ENCODE results near the gene ITGA6.

Gene ITGA6

DNA sequence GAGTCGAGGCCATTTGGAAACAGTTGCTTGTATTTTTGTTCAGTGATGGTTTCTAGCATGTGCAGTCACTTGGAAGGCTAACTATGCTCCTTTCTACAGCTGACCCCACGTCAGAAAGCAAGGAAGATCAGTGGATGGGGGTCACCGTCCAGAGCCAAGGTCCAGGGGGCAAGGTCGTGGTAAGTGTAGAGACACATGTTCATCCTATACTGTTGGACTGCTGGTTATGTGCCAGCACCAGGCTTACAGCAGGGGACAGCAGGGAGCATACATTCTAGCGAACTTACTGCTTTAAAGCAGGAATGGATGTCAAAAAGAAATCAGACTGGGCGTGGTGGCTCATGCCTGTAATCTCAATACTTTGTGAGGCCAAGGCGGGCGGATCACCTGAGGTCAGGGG, 40.0 kb downstream of the ITGA6 start:
- DNase-seq: peak; percentile 53

DNA sequence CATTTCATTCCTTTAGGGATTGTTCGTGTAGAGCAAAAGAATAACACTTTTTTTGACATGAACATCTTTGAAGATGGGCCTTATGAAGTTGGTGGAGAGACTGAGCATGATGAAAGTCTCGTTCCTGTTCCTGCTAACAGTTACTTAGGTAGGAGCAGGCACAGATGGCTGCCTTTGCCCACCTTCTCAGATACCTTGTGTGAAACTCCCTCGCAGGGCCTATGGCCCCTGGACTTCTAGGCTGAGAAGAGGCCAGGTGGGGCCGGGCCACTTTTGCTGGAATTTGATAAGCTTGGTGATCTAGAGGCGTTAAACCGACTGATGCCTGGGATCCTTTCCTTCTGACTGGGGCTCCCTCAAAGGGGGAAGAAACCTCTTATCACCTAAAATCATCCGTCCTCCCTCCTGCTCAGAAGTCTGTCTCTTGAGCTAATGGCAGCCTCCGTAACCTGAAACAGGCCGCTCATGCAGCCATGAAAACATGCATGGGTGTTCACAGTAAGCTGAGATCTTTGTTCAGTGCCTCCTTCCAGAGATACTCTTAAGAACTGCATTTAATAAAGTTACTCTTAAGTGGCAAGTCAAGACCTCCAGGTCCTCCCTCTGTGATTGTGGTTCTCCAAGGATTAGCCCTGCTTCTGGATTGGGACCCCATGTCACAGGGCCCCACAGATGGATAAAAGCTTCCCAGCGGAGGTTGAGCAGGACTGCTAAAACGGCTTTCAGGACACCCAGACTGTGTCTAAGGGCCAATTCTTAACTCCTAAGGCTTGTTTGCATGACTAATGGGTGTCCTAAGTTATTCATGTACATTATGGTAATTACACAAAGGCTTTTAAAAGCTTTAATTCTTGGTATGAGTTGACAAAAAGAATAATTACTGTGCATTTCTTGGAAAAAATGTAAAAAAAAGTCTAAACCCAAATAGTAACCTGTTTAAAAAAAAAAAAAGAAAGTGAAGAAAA, 43.9 kb downstream of the ITGA6 start:
- DNase-seq: no peak

DNA sequence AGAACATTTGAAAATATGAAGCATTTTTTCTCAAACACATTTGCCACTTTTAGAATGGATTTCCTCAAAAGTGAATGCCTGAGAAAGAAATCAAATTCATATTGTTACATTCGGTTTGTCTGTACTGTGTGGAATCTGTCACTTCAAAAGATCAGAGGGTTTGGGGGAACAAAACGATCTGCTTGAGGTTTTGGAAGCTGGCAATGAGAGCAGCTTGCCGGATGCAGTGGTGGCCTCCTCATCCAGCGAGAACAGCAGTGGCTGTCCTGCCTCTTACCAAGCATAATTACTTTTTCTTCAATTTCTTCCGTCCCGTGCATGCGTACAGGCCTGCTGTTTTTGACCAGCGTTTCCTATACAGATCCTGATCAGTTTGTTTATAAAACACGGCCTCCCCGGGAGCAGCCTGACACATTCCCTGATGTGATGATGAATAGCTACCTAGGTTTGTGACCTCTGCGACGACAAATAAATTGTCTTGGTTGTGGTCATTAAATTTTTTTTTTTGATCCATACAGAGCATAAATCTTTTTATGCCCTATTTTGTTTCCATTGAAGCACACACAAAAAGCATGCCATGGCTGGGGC, 45.2 kb downstream of the ITGA6 start:
- no peak for DNase-seq

DNA sequence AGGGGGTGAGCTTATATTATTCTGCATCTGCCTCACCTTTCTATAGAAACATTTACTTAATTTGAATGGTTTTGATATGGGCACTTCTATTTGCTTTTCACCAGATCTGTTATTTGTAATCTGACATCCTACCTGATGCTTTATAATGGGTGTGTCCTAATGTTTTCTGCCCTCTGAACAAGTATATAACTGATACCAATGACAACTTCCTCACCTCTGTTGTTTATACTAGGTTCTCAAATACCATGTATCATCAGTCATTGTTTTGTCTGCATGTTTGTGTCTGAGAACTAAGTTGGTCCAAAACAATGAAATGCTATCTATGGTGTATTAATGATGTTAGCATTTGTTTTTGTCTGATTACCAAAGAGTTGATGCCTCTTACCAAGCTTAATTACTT, 45.8 kb downstream of the ITGA6 start:
- DNase-seq: no peak

DNA sequence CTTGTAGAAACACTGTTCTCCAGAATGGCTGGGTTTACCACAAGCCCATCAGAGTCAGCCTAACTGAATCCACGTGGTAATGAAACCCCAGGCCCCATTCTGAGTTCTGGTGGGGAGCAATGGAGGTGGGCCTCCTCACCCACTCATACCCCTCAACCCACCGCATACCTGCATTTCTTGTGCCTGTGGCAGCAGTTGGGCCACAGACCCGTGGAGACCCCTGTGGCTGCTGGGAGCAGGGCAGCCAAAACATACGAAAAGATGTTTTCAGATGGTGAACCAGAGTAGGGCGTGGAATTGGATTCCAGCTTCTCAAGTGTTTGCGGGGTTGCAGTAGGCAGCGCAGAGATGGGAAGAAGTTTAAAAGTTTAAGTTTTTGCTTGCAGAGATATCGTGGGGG, 51.0 kb downstream of the ITGA6 start:
- DNase-seq: no peak

DNA sequence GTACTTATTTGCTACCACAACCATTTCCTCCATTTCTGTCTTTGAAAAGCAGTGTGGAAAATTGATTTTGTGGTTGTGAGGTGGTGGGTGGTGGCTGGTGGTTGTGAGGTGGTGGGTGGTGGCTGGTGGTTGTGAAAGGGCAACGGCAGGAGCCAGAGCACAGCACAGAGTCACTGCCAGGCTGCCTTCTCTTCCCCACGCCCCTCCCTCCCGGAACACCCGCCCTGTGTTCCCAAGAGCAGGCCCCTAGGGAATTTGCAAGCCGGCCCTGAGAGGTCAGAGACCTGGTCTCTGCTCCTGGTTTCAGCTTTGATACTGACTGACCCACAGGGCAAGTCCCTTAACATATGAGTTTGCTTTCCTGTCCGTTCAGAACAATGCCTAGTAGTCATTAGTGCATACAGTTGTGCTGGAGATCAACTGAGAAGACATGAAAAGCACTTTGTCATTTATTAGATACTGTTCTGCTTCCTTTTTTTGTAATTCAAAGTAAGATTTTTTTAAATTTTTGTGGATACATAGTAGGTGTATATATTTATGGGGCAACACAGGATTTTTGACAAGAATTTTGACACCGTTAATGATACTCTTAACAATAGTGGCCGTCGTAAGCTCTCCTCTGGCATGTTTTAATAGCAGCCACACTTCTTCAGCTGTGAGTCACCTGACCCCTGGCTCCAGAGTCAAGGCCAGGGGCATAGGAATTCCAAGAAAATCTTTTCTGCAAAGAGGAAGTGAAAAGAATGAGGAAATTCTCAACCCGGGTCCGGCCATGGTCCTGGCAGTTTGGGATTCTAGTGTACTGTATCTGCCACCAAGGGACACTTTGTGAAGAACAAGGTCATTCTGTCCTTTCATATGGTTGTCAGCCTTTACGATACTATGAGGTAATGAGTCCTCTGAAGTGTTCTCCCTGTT, 53.2 kb downstream of the ITGA6 start:
- DNase-seq: no peak

DNA sequence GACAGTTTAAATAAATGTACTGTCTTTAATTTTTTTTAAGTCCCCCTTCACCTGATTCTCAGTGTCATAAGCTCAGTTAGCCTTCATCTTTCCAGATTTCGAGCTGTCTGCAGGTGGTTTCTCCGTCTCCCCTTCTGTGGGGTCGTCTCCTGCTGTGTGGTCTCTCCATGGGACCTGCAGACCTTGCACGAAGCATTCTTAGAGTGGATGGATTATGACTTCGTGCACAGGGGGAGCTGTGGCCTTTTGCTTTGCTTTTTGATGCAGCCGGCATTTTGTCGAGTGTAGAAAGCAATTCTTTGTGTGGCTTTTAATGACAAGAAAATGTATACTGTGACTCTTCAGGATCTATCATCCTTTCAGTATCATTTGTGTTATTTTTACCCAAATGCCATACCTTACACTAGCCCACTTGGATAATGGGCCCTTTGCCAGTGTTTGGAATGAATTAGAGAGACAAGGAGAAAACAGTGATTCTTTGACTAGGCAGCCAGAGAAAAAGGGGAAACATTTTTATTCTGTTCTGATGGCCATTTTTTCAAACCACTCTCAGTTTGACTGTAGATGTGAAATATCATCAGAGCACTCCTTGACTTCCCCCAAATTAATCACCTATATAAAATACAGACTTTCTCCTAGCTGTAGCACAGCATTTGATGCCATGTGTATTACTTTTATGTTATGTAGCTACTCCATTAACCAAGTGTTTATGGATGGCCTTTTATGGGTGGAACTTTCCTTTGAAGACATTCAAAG, 54.3 kb downstream of the ITGA6 start:
- DNase-seq: no peak

DNA sequence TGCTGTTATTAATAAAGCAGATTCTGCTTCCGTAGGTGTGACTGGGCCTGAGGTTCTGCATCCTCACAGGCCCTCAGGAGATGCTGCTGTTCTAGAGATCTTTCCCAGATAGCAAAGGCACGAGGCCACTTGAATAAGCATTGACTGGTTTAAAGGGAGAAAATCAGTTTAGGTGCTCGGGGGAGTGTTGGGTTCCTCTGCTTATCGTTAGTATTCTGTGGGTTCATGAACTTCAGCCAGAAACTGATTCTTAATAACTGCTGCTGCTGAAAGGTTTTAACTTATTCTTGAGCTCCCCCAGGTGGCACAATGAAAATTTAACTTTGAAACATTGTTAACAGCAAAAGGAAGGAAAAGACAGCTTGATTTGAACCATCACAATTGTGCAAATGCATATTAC, 56.9 kb downstream of the ITGA6 start:
- DNase-seq: peak; percentile 73

DNA sequence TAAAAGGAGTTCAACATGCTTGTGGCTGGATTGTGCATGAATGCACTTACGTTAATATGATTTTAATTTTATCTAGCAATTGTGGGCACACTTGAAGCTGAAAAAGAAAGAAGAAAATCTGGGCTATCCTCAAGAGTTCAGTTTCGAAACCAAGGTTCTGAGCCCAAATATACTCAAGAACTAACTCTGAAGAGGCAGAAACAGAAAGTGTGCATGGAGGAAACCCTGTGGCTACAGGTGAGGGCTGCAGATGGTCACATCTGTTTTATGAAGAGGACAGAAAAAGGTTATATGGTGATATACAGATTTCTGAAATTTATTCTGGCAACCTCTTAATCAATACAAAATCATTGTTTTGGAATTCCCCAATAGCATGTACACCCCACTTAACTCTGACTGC, 57.3 kb downstream of the ITGA6 start:
- DNase-seq: no peak

DNA sequence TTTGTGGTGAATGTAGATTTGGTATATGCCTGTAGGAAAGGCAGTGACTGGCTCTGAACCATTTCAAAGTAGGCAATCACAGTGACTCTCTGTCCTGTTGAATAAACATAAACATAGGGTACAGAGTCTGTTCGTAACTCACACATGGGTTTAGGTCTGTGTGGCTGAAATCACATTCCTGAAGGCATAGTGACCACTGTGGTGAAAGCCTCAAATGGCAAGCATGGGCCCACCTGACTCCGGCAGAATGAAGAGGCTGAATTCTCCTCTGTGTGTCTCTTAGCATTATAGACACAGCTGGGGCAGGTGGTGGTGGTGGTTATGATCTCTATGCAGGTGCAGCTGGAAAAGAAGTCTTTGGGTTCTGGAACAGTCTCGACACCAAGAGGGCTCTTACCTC, 61.2 kb downstream of the ITGA6 start:
- no peak for DNase-seq

DNA sequence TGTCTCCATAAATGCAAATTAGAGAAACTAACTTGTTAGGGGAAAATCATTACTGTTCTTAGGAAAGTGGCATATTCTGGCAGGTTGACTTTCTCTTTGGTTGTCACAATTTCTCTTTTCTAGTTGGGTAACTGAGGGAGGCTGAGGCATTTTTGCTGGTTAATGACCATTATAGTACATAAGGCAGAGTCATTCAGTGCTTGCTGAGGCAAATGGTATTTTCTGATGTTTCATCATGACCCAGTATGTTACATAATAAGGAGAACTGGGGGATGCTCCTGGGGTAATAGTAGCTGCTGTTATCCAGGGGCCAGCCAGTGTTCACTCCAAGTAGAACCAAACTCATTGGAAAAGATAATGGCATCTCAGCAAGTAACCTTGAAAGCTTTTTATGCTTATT, 62.3 kb downstream of the ITGA6 start:
- DNase-seq: no peak

DNA sequence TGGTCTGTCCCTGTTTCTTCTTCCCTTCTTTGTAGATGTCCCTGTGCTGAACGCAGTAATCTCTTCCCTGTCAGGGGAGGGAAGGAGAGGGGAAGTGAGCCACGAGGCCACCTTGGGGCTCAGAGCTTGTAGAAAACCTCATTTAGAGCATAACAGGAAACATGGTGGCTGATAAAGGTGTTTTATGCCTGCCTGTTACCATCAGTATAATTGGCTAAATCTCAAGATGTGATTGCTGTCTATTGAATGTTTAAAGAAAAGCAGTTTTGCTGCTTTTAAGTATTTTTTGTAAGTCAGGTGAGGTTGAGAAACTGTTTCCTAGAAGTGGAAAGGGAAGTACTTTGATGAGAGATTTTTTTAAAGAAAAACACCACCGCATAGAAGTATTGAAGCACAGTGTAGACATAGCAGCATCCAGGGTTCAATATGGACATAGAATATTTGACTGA, 68.8 kb downstream of the ITGA6 start:
- DNase-seq: peak; percentile 50

DNA sequence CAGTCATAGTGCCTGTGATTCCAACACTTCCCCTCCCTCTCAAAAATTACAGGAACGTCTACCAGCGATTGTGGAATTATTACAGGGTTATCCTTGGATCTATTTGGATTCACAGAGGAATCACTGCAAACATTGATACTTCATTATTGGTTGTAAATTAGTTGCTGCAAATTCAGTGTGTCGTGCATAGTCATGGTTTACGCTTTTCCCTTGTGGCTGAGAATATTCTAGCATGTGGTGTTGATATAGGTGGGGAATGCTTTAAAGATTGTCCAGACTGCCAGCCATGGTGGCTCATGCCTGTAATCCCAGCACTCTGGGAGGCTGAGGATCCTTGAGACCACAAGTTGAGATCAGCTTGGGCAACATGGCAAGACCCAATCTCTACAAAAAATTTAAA, 79.8 kb downstream of the ITGA6 start:
- no peak for DNase-seq

DNA sequence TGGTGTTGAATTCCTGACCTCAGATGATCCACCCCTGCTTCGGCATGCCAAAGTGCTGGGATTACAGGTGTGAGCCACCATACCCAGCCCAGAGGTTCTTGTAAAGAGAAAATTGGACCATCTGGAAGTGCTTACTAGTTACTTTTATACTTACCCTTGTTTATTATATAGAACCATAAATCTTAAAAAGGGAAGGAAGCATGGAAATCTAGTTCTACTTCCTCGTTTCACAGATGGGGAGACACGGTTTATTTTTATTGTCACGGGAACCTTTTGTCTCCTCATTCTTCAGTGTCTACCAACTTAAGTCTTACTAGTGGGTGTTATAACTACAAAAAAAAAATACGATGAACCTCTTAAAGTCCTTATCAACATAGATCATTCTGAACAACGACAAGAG, 82.7 kb downstream of the ITGA6 start:
- DNase-seq: peak; percentile 71

DNA sequence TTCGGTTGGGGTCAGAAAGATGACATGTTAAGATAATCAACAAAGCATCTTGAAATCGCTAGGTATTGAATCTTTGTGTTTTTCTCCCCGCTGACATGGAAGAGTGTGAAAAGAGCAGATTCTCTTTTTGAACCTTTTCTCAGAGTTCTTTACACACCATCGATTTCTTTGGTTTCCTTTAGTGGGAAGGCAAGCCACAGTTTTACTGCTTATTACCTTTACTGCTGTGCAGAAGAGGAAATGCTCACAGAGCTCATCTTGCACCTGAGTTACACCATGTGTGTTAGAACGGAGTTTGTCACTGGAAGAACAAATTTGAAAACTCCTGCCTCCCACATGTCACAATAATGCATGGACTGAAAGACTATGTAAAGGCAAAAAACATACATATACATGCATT, 83.2 kb downstream of the ITGA6 start:
- no peak for DNase-seq

DNA sequence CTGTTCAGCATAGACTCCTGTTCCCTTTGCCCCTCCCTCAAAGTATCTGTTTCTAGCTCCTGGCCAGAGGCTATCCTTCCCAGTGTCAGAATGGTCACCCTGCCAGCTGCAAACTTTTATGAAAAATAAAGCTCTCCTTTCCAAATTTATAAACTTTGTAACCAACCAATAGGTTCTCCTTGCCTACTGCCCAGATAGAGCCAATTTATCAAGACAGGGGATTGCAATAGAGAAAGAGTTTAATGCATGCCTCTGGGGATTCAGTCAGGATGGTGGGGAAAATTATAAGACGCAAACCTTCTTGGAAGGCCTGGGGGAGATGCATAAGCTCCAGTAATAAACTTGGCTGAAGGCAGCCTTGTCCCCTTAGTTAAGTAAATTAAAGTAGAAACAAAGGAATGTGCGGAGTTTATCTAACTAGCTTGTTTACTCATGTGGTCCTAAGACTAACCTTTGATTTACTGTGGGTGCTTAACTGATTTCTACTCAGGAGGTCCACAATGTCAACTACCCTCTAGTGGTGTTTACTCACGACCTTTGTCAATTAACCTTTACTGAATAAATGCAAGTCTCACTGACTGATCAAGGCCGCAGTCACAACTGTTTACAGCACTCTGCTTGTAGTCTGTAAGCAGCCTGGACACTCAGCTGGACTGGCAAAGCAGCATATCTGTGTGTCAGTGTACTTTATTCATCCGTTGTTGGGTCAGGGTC, 85.6 kb downstream of the ITGA6 start:
- no peak for DNase-seq

DNA sequence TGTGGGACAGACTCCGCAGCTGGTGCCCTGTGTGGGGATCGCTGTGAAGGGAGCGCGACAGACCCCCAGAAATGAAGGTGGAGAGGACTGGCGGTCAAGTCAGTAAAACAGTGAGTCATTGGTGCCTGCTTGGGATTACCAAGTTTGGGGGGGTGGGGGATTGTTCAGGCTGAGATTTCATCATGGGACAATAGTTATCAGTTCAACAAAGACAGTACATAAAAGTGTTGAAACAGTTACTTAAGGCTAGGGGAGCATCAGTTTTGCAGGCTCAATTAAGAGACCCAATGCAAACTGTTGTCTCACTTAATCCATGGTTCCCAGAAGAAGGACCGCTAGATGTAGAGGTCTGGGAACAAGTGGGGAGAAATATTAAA, 86.1 kb downstream of the ITGA6 start:
- peak; percentile 53 for DNase-seq

DNA sequence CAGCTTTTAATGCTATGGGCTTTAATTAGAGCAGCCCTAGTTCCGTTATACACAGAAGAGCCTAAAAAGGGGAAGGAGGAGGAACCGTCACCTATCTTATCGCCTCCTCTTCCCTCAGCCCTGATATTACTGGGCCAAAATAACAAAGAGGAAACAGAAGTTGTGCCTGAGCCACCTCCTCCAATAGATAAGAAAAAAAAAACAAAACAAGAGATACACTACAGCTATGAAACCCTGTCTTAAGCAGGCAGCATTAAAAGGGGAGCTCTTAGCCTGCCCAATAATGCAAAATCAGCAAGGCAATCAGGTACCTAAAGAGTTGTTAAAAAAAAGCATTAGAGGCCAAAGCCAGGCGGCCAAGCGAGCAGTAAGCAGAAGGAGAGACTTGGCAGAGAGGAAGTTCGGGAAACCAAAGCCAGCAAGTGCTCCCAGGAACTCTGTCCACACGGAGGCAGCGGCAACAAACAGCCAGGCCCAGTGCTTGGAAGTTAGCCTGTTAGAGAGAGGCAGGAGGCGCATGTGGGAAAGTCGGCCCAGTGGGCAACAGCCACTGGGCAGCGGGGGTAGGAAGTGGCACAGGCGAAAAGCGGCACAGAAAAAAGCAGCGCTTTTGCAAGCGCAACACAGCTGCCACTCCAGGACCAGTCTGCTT, 86.7 kb downstream of the ITGA6 start:
- peak; percentile 95 for DNase-seq

DNA sequence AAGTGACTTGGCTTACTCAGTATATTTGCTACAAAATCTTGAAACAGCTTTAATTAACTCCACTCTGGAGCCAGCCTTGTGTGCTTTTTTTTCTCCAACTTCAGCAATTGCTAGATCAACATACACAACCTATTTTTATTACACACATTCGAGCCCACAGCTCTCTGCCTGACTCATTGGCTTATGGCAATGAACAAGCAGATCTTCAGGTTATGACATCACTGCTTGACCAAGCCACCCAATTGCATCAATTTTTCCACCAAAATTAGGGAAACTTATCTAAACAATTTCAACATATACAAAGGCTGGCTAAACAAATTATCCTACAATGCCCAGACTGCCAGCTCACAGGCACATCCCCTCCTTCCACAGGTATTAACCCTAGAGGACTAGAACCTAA, 88.9 kb downstream of the ITGA6 start:
- DNase-seq: no peak

DNA sequence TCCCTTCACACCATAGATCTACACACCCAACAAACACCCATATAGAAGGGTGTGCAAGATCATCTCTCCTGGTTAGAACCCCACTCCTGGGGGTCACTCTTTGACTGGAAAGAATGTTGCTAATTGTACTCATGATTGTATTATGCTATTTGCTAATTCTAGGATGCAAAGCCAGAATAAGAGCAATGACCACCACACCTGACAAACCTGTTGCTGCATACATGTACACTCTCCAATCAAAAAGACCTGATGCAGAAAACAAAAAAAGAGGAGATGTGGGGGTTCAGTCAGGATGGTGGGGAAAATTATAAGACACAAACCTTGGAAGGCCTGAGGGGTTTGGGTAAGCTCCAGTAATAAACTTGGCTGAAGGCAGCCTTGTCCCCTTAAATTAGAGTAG, 91.6 kb downstream of the ITGA6 start:
- no peak for DNase-seq

DNA sequence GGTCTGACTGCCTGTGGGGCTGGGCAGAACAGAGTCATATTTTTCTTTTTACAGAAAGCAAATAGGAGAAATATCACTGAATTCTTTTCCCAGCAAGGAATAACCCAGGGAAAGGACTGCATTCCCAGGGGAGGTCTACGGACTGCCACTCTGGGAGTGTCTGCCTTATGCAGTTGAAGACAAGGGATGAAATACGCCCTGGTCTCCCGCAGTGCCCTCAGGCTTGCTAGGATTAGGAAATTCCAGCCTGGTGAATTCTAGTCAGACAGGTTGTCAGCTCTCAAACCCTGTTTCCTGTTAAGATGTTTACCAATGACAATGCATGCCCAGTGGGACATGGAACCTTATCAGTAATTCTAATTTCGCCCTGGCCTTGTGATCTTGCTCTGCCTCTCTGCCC, 98.2 kb downstream of the ITGA6 start:
- DNase-seq: no peak
